Measurements from ENCODE around the gene GHITM. TPM values are rescaled to one million over a fixed set of nuclear protein-coding genes. Genes with fewer than 3 reads are reported as not detected.

GHITM gene
- total and polyA plus RNA-seq, 2 of the 13 experiments (the other 11 are each of a cell fraction or from before 2014, with no cell fraction given): 163 to 212 TPM

- peak; percentile 58 for TF ChIP-seq HOXA5 (CRISPR knock-in tag; IDR thresholded peaks at IDR 0.05)
- no peak for TF ChIP-seq HMGA1 (CRISPR knock-in tag; conservative IDR thresholded peaks at IDR 0.05)
- TF ChIP-seq TRIM22 (IDR thresholded peaks at IDR 0.05): no peak
- no peak for TF ChIP-seq ZNF124 (CRISPR knock-in tag; IDR thresholded peaks at IDR 0.05)
- TF ChIP-seq HMG20A (CRISPR knock-in tag; IDR thresholded peaks at IDR 0.05; ENCODE audit: borderline replicate concordance): no peak
- no peak for TF ChIP-seq SP140L (CRISPR knock-in tag; IDR thresholded peaks at IDR 0.05; ENCODE audit: borderline replicate concordance)
- TF ChIP-seq GLMP (CRISPR knock-in tag; IDR thresholded peaks at IDR 0.05; ENCODE audit: borderline replicate concordance): no peak
- TF ChIP-seq NFYB (CRISPR knock-in tag; IDR thresholded peaks at IDR 0.05): peak; percentile 89
- peak; percentile 46 for TF ChIP-seq DBP (CRISPR knock-in tag; IDR thresholded peaks at IDR 0.05; ENCODE audit: not compliant biosample characterization)
- TF ChIP-seq SMC3 (IDR thresholded peaks at IDR 0.05; ENCODE audit: low read length): no peak
- 0 out of 2 replicates have a peak, but pooled peaks have one; percentile 25 for TF ChIP-seq THAP8 (CRISPR knock-in tag; IDR thresholded peaks at IDR 0.05; ENCODE audit: borderline replicate concordance)
- no peak for TF ChIP-seq MTA3 (CRISPR knock-in tag; IDR thresholded peaks at IDR 0.05)
- TF ChIP-seq ZNF713 (CRISPR knock-in tag; IDR thresholded peaks at IDR 0.05): peak; percentile 92; the same call in 1 of the 2 replicates
- peak; percentile 60; the same call in 1 of the 2 replicates for TF ChIP-seq E2F2 (CRISPR knock-in tag; IDR thresholded peaks at IDR 0.05; ENCODE audit: borderline replicate concordance)
- no peak for TF ChIP-seq SUZ12 (IDR thresholded peaks at IDR 0.05; ENCODE audit: low read depth, low read length)
- peak; percentile 89; the same call in 1 of the 2 replicates for TF ChIP-seq NFKB2 (CRISPR knock-in tag; IDR thresholded peaks at IDR 0.05; ENCODE audit: borderline replicate concordance)
- peak; percentile 91; the same call in 1 of the 2 replicates for TF ChIP-seq ZNF275 (CRISPR knock-in tag; IDR thresholded peaks at IDR 0.05; ENCODE audit: borderline replicate concordance)
- peak; percentile 71; the same call in 1 of the 2 replicates for TF ChIP-seq SIN3B (IDR thresholded peaks at IDR 0.05; ENCODE audit: low read length)
- no peak for TF ChIP-seq NR2F6 (IDR thresholded peaks at IDR 0.05)
- no peak for TF ChIP-seq NR2F6 (CRISPR knock-in tag; IDR thresholded peaks at IDR 0.05)
Observed at GRCh38 chr10:84139126-84140035, at the start of gene GHITM (continued).

Data from HepG2 (cell line).